Stimulated activated CD4-positive, alpha-beta T cell treated with anti-CD3 and anti-CD28 coated beads, Interleukin-2, amount 100 ng/mL, for 24 hours (primary cell): ENCODE measurements around the gene CAPS.

ENCODE experiments used
- DNase-seq, 2 donors: peaks; one replicate each; pipeline ENCODE4 v3.0.0-alpha.2; 2020

Gene CAPS

GRCh38 chr19:5892772-5893275, 21.2 kb upstream of the CAPS start:
- no peak for DNase-seq

- no peak for DNase-seq
These were observed 20.7 kb upstream of the CAPS start for GRCh38 chr19:5893296-5893903.

GRCh38 chr19:5893907-5894703, 19.9 kb upstream of the CAPS start:
- no peak for DNase-seq

- no peak for DNase-seq
These were observed 19.2 kb upstream of the CAPS start for GRCh38 chr19:5894704-5895349.

GRCh38 chr19:5895409-5895808, 18.6 kb upstream of the CAPS start:
- DNase-seq = no peak

- no peak for DNase-seq
These were observed 18.2 kb upstream of the CAPS start for GRCh38 chr19:5895890-5896289.

- no peak for DNase-seq
These were observed 17.5 kb upstream of the CAPS start for GRCh38 chr19:5896365-5897076.

GRCh38 chr19:5897189-5897969, 16.7 kb upstream of the CAPS start:
- no peak for DNase-seq

- DNase-seq = no peak
These were observed 14.1 kb upstream of the CAPS start for GRCh38 chr19:5899728-5900526.

- DNase-seq = no peak
These were observed 13.1 kb upstream of the CAPS start for GRCh38 chr19:5900976-5901375.

- peak; percentile 19 to 43 for DNase-seq
These were observed 10.9 kb upstream of the CAPS start for GRCh38 chr19:5903056-5903623.

- DNase-seq = peak; percentile 98 to 99
These were observed 10.3 kb upstream of the CAPS start, which contains the start of gene NDUFA11 for GRCh38 chr19:5903624-5904351. NDUFA11 (minus strand) TSS chr19:5903790; CDS start chr19:5903708, 82 bp downstream.

GRCh38 chr19:5904352-5905113, 9.5 kb upstream of the CAPS start, which contains the start of gene VMAC:
VMAC (plus strand) TSS chr19:5904872; CDS start chr19:5904891, 19 bp downstream.
- peak; percentile 99 to 100 for DNase-seq

GRCh38 chr19:5905114-5905778, 8.8 kb upstream of the CAPS start:
- DNase-seq = no peak

GRCh38 chr19:5907241-5907640, 6.8 kb upstream of the CAPS start:
- DNase-seq = peak in 1 of 2 donors; percentile 31

- DNase-seq = no peak
These were observed 5.1 kb upstream of the CAPS start for GRCh38 chr19:5908773-5909442.

GRCh38 chr19:5910638-5910907, 3.5 kb upstream of the CAPS start:
- DNase-seq = no peak

- DNase-seq = no peak
These were observed 2.7 kb upstream of the CAPS start for GRCh38 chr19:5911366-5911765.
